Fibroblast of mammary gland (primary cell): ENCODE measurements around the gene ZMYND12.
"Not testable (repeated sequence)": the region's sequence is repeated elsewhere in the genome, so short reads cannot be mapped to it uniquely, and the experiment has no call there.

Experiments used
- DNase-seq: peaks from one replicate; pipeline ENCODE4 v3.0.0-alpha.2; 2010; ENCODE audit warnings: low read depth
- H3K4me3 ChIP-seq: 2 replicates; pipeline ENCODE4 v1.5.1; 2011; ENCODE audit warnings: low read depth, mild to moderate bottlenecking, low read length, moderate library complexity; ENCODE audit not compliant: control insufficient read depth
- TF ChIP-seq, protein P1 (sequence below): conservative IDR thresholded peaks from 2 replicates; pipeline ENCODE4 v1.5.1; 2011; ENCODE audit warnings: low read depth, low read length, inconsistent platforms; ENCODE audit not compliant: control insufficient read depth, insufficient read depth

Gene ZMYND12, protein sequence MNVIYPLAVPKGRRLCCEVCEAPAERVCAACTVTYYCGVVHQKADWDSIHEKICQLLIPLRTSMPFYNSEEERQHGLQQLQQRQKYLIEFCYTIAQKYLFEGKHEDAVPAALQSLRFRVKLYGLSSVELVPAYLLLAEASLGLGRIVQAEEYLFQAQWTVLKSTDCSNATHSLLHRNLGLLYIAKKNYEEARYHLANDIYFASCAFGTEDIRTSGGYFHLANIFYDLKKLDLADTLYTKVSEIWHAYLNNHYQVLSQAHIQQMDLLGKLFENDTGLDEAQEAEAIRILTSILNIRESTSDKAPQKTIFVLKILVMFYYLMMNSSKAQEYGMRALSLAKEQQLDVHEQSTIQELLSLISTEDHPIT

DNA sequence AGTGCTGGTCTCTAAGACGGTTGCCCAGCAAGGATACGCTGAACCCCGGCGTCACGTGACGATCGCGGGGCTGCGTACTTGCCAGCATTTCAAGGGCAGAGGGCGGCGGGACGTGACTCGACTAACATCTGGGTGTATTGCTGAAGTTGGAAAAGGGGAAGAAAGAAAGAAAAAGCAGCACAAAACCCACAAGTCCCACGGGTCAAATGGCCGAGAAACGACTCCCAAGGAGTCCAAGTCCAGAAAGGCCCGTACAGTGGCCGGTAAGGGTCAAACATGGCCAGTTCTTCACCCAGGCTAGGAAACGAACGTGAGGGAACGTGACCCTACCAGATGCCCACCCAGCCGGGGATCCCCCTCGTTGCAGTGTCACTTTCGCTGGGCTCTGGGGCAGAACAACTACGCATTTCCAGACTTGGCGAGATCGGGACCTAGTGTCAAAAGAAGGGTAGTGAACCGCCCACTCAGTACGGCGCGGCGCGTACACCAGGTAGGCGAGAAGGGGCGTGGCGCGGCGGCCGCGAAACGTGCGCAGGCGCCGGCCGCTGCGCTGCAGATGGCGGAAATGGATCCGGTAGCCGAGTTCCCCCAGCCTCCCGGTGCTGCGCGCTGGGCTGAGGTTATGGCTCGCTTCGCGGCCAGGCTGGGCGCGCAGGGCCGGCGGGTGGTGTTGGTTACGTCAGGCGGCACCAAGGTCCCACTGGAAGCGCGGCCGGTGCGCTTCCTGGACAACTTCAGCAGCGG is at the start of gene ZMYND12, which contains the start of gene PPCS:
TSS of gene ZMYND12 (minus strand) at position 13 of the 744 bp plus-strand sequence. CDS start 25 bp downstream, outside the sequence.
TSS of gene PPCS (plus strand) at position 534 of the 744 bp plus-strand sequence. CDS start at position 557, 23 bp downstream.
- peak within 1 kb of the TSS; percentile 79 for H3K4me3 ChIP-seq
- peak; percentile 90 for DNase-seq
- TF ChIP-seq, protein P1, sequence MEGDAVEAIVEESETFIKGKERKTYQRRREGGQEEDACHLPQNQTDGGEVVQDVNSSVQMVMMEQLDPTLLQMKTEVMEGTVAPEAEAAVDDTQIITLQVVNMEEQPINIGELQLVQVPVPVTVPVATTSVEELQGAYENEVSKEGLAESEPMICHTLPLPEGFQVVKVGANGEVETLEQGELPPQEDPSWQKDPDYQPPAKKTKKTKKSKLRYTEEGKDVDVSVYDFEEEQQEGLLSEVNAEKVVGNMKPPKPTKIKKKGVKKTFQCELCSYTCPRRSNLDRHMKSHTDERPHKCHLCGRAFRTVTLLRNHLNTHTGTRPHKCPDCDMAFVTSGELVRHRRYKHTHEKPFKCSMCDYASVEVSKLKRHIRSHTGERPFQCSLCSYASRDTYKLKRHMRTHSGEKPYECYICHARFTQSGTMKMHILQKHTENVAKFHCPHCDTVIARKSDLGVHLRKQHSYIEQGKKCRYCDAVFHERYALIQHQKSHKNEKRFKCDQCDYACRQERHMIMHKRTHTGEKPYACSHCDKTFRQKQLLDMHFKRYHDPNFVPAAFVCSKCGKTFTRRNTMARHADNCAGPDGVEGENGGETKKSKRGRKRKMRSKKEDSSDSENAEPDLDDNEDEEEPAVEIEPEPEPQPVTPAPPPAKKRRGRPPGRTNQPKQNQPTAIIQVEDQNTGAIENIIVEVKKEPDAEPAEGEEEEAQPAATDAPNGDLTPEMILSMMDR, result no peak

DNA sequence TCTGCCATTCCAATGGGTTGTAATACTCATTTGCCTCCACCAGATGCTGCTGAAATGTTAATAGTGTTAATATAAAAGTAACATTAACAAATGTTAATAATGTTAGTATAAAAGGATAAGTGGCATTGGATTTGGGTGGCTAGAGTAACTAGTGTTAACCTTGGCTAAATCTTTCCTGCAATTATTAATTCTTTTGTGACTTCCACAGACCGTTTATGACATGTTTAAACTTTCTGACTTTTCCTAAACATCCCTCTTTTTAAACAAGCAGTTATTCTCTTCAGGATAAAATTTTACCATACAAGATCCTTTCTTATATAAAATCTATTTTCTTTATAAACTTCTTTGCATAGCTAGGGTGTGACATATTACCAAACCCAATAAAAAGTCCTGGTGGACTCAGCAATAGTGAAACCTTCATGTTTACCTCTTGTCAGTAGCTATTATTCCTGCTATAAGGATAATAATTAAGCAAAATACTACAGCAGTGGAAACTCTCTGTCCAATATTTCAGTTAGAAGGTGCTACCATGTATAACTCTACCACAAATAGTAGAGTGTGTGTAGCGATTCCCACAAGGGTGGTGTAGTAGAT is 48.8 kb upstream of the ZMYND12 start:
- no peak overlapping the region for H3K4me3 ChIP-seq
- DNase-seq, result no peak
- TF ChIP-seq, protein P1, result no peak

DNA sequence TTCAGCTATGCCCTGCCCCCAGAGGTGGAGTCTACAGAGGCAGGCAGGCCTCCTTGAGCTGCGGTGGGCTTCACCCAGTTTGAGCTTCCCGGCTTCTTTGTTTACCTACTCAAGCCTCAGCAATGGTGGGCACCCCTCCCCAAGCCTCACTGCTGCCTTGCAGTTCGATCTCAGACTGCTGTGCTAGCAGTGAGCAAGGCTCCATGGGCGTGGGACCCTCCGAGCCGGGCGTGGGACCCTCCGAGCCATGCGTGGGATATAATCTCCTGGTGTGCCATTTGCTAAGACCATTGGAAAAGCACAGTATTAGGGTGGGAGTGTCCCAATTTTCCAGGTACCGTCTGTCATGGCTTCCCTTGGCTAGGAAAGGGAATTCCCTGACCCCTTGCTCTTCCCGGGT is 46.2 kb upstream of the ZMYND12 start:
- not testable (repeated sequence) for H3K4me3 ChIP-seq, DNase-seq

DNA sequence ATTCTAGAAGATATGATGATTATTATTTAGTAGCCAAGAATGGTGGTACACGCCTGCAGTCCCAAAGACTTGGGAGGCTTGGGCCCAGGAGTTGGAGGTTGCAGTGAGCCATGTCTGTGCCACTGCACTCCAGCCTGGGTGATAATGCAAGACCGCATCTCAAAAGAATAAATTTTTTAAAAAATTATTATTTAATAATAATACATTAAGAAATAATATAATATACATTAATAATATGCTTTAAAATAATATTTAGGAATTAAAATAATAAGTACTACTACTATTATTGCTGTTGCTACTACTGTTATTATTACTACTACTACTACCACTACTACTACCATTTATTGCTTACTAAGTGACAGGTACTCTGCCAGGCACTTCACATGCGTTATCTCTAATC is 34.4 kb upstream of the ZMYND12 start:
- TF ChIP-seq, protein P1, result no peak
- H3K4me3 ChIP-seq, result no peak overlapping the region
- no peak for DNase-seq

DNA sequence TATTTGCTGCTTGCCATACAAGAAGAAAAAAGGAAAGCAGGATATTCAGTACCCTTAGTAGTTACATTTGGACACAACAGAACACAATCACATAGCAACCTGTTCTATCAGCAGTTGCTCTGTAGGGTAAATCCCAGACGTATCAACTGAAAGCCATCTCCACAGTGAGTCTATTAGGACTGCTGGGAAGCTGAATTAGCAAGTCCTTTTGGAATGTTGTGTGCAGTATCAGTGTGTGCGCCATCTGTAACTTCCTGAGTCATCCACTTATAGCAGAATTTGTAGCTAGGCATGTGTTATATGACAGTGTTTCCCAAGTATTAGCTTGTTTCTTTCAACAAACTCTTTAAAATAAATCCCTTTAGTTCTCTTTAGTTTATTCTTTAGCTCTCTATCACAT is 28.6 kb upstream of the ZMYND12 start:
- DNase-seq, result peak; percentile 93
- no peak overlapping the region for H3K4me3 ChIP-seq
- TF ChIP-seq, protein P1, result no peak

DNA sequence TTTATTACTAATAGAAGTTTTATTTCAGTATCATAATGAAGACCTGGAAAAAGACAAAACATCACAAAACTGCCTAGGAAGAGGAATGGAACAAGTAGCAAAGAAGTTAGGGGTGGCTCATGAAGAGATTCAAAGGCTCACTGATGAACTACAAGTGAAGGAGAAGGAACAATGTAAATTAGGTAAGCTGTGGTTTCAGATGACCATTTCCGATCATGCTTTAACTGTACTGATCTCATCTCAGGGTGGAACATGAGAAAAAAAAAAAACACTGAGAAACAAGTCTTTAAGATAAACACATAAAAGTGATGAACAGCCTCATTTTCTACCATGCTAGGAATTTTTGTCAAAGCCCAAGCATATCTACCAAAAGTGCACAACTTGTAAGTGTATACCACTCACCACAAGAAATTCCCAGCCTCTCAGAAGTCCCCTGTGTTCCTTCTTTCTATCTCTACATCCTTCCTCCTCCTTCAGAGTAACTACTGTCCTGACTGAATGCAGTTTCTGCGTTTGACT is 26.9 kb upstream of the ZMYND12 start:
- DNase-seq, result no peak
- TF ChIP-seq, protein P1, result no peak
- no peak overlapping the region for H3K4me3 ChIP-seq
